COLO668 (cell line): ENCODE data around the gene ACSL1.
"Not testable (repeated sequence)": the region's sequence is repeated elsewhere in the genome, so short reads cannot be mapped to it uniquely, and the experiment has no call there.

Experiments used
- DNase-seq: peaks from one replicate; lab custom pipeline; 2025; ENCODE audit not compliant: unreplicated experiment; lab: John Stamatoyannopoulos, UW

The ACSL1 gene

GRCh38 chr4:184844742-184845141 is 19.0 kb upstream of the ACSL1 start:
- DNase-seq: no peak

- DNase-seq: no peak
Observed at GRCh38 chr4:184843984-184844554, 18.3 kb upstream of the ACSL1 start.

GRCh38 chr4:184839075-184839399 is 13.3 kb upstream of the ACSL1 start:
- not testable (repeated sequence) for DNase-seq

- peak; percentile 58 for DNase-seq
Observed at GRCh38 chr4:184838249-184839074, 12.7 kb upstream of the ACSL1 start.

- no peak for DNase-seq
Observed at GRCh38 chr4:184836613-184837012, 10.8 kb upstream of the ACSL1 start.

- DNase-seq: no peak
Observed at GRCh38 chr4:184833046-184833838, 7.5 kb upstream of the ACSL1 start.

- no peak for DNase-seq
Observed at GRCh38 chr4:184831153-184831552, 5.4 kb upstream of the ACSL1 start.

- peak; percentile 74 for DNase-seq
Observed at GRCh38 chr4:184826691-184827270, 1.0 kb upstream of the ACSL1 start.

- peak; percentile 74 for DNase-seq
Observed at GRCh38 chr4:184825141-184825895, 450 bp downstream of the ACSL1 start.

GRCh38 chr4:184824776-184825084 is 1.0 kb downstream of the ACSL1 start:
- DNase-seq: no peak

GRCh38 chr4:184824081-184824775 is 1.5 kb downstream of the ACSL1 start:
- DNase-seq: no peak

GRCh38 chr4:184823014-184823413 is 2.8 kb downstream of the ACSL1 start:
- no peak for DNase-seq

- DNase-seq: no peak
Observed at GRCh38 chr4:184822356-184822755, 3.4 kb downstream of the ACSL1 start.

- DNase-seq: no peak
Observed at GRCh38 chr4:184821242-184821641, 4.5 kb downstream of the ACSL1 start.

- no peak for DNase-seq
Observed at GRCh38 chr4:184819786-184820185, 6.0 kb downstream of the ACSL1 start.

- no peak for DNase-seq
Observed at GRCh38 chr4:184818216-184818564, 7.6 kb downstream of the ACSL1 start.

- DNase-seq: no peak
Observed at GRCh38 chr4:184817494-184818215, 8.1 kb downstream of the ACSL1 start.

- no peak for DNase-seq
Observed at GRCh38 chr4:184816962-184817361, 8.8 kb downstream of the ACSL1 start.

- DNase-seq: peak; percentile 27
Observed at GRCh38 chr4:184815046-184815877, 10.5 kb downstream of the ACSL1 start.
